Right atrium auricular region (tissue), 2 donors: ENCODE data around the gene CYP27C1. TPM values are rescaled to one million over a fixed set of nuclear protein-coding genes. Genes with fewer than 3 reads are reported as not detected.
"Not testable (repeated sequence)": the region's sequence is repeated elsewhere in the genome, so short reads cannot be mapped to it uniquely, and the experiment has no call there.

Experiments used
- DNase-seq: peaks from one replicate; pipeline ENCODE4 v3.0.0-alpha.2; 2019; ENCODE audit warnings: low spot score
- H3K27ac ChIP-seq, 2 donors: fragments of 200-600 bp; sonication (generic); 1 replicate in 1 of 2; 2 replicates in 1 of 2; pipeline ENCODE4 v1.5.1; 2016 to 2019
- H3K27me3 ChIP-seq, 2 donors: fragments of 200-600 bp; sonication (generic); one replicate each; pipeline versions ENCODE4 v1.5.1 to v1.6.0; 2017 to 2019
- H3K36me3 ChIP-seq: fragments of 200-600 bp; sonication (generic); one replicate; pipeline ENCODE4 v1.5.1; 2016
- H3K4me1 ChIP-seq, 2 donors: fragments of 200-600 bp; sonication (generic); one replicate each; pipeline versions ENCODE4 v1.5.1 to v1.6.0; 2017 to 2019
- H3K4me3 ChIP-seq, 2 donors: fragments of 200-600 bp; sonication (generic); 1 replicate in 1 of 2; 2 replicates in 1 of 2; pipeline ENCODE4 v1.5.1; 2017 to 2019; ENCODE audit warnings: mild to moderate bottlenecking in 1 of 2, moderate library complexity in 1 of 2
- H3K9me3 ChIP-seq, 2 donors: fragments of 200-600 bp; sonication (generic); one replicate each; pipeline ENCODE4 v1.5.1; 2019
- CTCF ChIP-seq, 2 donors: fragments of 200-600 bp; sonication (generic); IDR thresholded peaks; one replicate each; pipeline ENCODE4 v1.5.1; 2019; ENCODE audit warnings: antibody characterized with exemption in 2 of 2
- total RNA-seq, 2 donors: library from RNA; depleted of rRNA; stranded (reverse); fragments of >200 nt; gene quantifications; one replicate each; pipeline ENCODE4 v1.1.0, GENCODE V29; 2016

CYP27C1 gene
- total RNA-seq, 2 donors from 2014 or later, result 0.24 TPM; not detected in 1

DNA sequence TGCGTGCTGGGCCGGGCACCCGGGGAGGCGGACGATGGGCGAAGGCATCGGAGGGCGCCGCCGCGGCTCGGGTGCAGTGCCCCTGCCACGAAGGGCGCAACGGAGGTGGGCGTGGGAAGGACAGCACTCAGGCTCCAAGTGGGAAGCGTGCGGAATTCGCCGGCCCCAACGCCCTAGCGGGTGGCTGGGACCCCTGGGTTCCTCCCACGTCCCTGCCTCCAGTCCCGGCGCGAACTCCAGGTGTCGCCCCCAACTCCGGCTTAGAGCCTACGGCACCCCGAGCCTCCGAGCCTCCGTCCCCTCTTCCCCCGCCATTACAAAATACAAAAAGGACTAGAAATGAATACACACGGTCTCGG is 1.3 kb downstream of the CYP27C1 start:
- H3K27me3 ChIP-seq, result peaks cover 8 to 9% of the 10 kb centered on the region in 2 donors
- no peak for DNase-seq

DNA sequence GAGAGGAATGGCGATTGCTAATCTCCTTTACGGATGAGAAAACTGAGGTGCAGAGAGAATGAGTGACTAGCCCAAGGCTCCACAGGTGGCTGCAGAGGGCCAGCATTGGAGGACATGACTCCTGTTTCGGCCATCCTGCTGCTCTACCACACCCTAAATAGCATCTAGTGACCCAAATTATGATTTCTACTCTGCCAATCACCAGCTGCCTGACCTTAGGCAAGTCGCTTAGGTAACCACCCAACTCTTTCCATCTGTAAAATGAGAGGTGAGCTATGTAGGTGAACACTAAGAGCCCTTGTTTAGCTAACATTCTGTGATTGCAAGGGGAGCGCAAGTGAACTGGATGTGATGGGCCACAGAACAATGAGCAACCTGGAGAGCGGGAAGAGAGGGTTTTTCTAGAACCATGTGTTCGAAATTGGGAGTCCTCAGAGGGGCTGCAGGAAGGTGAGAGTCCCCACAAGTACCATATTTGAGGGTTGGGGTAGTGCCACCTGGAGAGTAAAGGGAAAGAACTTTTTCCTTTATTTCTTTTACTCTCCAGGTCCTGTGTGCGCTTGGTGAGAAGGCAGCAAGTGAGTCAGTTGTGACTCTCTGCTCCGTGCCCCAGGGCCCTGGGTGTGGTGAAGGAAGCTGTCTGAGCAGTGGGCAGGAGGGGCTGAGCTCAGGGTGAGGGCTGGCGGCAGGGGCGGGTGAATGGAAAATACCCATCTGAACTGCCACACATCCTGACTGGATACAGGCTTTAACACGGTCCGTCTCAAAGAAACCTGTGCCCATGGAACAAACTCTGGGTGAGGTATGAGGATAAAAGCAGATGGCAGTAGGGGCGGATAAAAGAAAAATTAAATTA is 2.4 kb downstream of the CYP27C1 start:
- TF ChIP-seq CTCF (IDR thresholded peaks at IDR 0.05), result no peak
- DNase-seq, result no peak
- H3K27me3 ChIP-seq, result peaks cover 8 to 9% of the 10 kb centered on the region in 2 donors

More for the DNA sequence above, 1.3 kb downstream of the CYP27C1 start:
- Histone ChIP-seq H3K9me3 (peaks cover 0 to 4% of the 10 kb centered on the region in 2 donors), H3K4me1 (peaks cover 0 to 24% of the 10 kb centered on the region in 2 donors), H3K4me3 (peak overlapping the region; percentile 29 to 54), H3K27ac (no peak overlapping the region), H3K36me3 (no peaks in the 10 kb centered on the region)
- TF ChIP-seq CTCF (IDR thresholded peaks at IDR 0.05), result no peak

GRCh38 chr2:127216593-127216992 is 3.5 kb downstream of the CYP27C1 start:
- H3K36me3 ChIP-seq, result no peaks in the 10 kb centered on the region
- H3K4me3 ChIP-seq, result no peak overlapping the region
- H3K4me1 ChIP-seq, result peaks cover 0 to 24% of the 10 kb centered on the region in 2 donors
- no peak for DNase-seq
- H3K27ac ChIP-seq, result no peak overlapping the region
- H3K9me3 ChIP-seq, result peaks cover 0 to 13% of the 10 kb centered on the region in 2 donors
- no peak for TF ChIP-seq CTCF (IDR thresholded peaks at IDR 0.05)
- H3K27me3 ChIP-seq, result peaks cover 8 to 9% of the 10 kb centered on the region in 2 donors

More for the DNA sequence above, 2.4 kb downstream of the CYP27C1 start:
- H3K4me1 ChIP-seq, result peaks cover 0 to 24% of the 10 kb centered on the region in 2 donors
- no peaks in the 10 kb centered on the region for H3K36me3 ChIP-seq
- H3K27ac ChIP-seq, result no peak overlapping the region
- H3K9me3 ChIP-seq, result peaks cover 0 to 13% of the 10 kb centered on the region in 2 donors
- no peak overlapping the region for H3K4me3 ChIP-seq

- H3K27me3 ChIP-seq, result peaks cover 8 to 9% of the 10 kb centered on the region in 2 donors
Observed at GRCh38 chr2:127216095-127216494, 4.0 kb downstream of the CYP27C1 start.

GRCh38 chr2:127214201-127214600 is 5.9 kb downstream of the CYP27C1 start:
- peaks cover 0 to 13% of the 10 kb centered on the region in 2 donors for H3K9me3 ChIP-seq
- not testable (repeated sequence) for H3K4me3 ChIP-seq

More at GRCh38 chr2:127216095-127216494, 4.0 kb downstream of the CYP27C1 start:
- H3K9me3 ChIP-seq, result peaks cover 0 to 13% of the 10 kb centered on the region in 2 donors
- DNase-seq, result no peak
- H3K4me3 ChIP-seq, result no peak overlapping the region
- TF ChIP-seq CTCF (IDR thresholded peaks at IDR 0.05), result no peak
- no peak overlapping the region for H3K27ac ChIP-seq
- no peaks in the 10 kb centered on the region for H3K36me3 ChIP-seq
- peaks cover 0 to 24% of the 10 kb centered on the region in 2 donors for H3K4me1 ChIP-seq

DNA sequence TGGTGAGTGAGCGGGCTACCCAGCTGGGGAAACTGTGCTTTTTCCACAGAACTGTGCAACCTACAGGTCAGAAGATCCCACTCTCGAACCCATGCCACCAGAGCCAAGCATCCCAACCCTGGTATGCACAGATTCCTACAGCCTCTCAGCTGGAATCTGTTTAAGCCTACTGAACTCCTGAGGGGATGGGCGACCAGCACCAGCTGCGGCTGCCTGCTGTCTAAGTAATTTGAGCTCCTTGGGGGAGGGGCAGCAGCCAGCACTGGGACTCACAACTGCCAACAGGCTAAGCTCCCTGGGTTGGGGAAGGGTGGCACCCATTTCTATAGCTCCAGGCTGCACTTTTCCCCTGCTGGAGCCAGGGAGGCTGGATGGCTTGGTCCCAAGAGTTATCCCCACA is 11.8 kb downstream of the CYP27C1 start:
- no peak for DNase-seq
- H3K27ac ChIP-seq, result no peak overlapping the region
- TF ChIP-seq CTCF (IDR thresholded peaks at IDR 0.05), result no peak
- H3K36me3 ChIP-seq, result no peaks in the 10 kb centered on the region
- H3K27me3 ChIP-seq, result no peaks in the 10 kb centered on the region
- H3K9me3 ChIP-seq, result peaks cover 0 to 12% of the 10 kb centered on the region in 2 donors
- no peaks in the 10 kb centered on the region for H3K4me1 ChIP-seq
- H3K4me3 ChIP-seq, result no peak overlapping the region

More at GRCh38 chr2:127214201-127214600, 5.9 kb downstream of the CYP27C1 start:
- H3K36me3 ChIP-seq, DNase-seq, H3K4me1 ChIP-seq, H3K27me3 ChIP-seq, H3K27ac ChIP-seq: not testable (repeated sequence)
